Upper lobe of left lung (tissue), 6 donors: ENCODE measurements around the gene WNT11. TPM values are rescaled to one million over a fixed set of nuclear protein-coding genes. Genes with fewer than 3 reads are reported as not detected.

Experiments used
- ATAC-seq, 2 donors: fragments of 200-7000 bp; cut with Tn5 transposase; one replicate each; pipeline ENCODE4 v1.9.1; 2022; ENCODE audit warnings: mild to moderate bottlenecking in 2 of 2, moderate library complexity in 2 of 2; ENCODE audit not compliant: low FRiP score in 2 of 2
- DNase-seq, 2 donors: peaks; one replicate each; pipeline ENCODE4 v3.0.0-alpha.2; 2019 to 2020
- H3K27ac ChIP-seq, 4 donors: fragments of 200-600 bp; sonication (generic); one replicate each; pipeline ENCODE4 v1.5.1; 2016 to 2019
- H3K27me3 ChIP-seq, 4 donors: fragments of 200-600 bp; sonication (generic); one replicate each; pipeline ENCODE4 v1.5.1; 2017 to 2019
- H3K36me3 ChIP-seq, 4 donors: fragments of 200-600 bp; sonication (generic); one replicate each; pipeline ENCODE4 v1.5.1; 2016 to 2019
- H3K4me1 ChIP-seq, 4 donors: fragments of 200-600 bp; sonication (generic); one replicate each; pipeline ENCODE4 v1.5.1; 2018 to 2019
- H3K4me3 ChIP-seq, 4 donors: fragments of 200-600 bp; sonication (generic); one replicate each; pipeline ENCODE4 v1.5.1; 2017 to 2019; ENCODE audit warnings: mild to moderate bottlenecking in 2 of 4, moderate library complexity in 1 of 4
- H3K9me3 ChIP-seq, 4 donors: fragments of 200-600 bp; sonication (generic); one replicate each; pipeline ENCODE4 v1.5.1; 2018 to 2019
- CTCF ChIP-seq, 6 experiments: fragments of 450-650 bp in 4 of 6; fragments of 200-600 bp in 2 of 6; sonication (generic) in 2 of 6; IDR thresholded peaks; one replicate each; pipeline ENCODE4 v1.5.1; 2016 to 2019; ENCODE audit warnings: antibody characterized with exemption in 6 of 6
- EP300 ChIP-seq, 4 donors: sonication (generic); formaldehyde crosslinking; IDR thresholded peaks; one replicate each; pipeline ENCODE4 v1.5.1; 2017; ENCODE audit warnings: antibody characterized with exemption in 4 of 4, control low read depth in 2 of 4
- POLR2A ChIP-seq, 4 donors: fragments of 450-650 bp; IDR thresholded peaks; one replicate each; pipeline ENCODE4 v1.5.1; 2016 to 2017; ENCODE audit warnings: antibody characterized with exemption in 4 of 4, mild to moderate bottlenecking in 2 of 4
- POLR2AphosphoS5 ChIP-seq, 2 donors: sonication (generic); formaldehyde crosslinking; IDR thresholded peaks; one replicate each; pipeline ENCODE4 v1.5.1; 2017; ENCODE audit warnings: antibody characterized with exemption in 2 of 2
- WGBS, 2 donors: methylation state at CpG; one replicate each; pipeline ENCODE4 v1.1.5; 2017 to 2018; 5-methylcytosine and 5-hydroxymethylcytosine counted together
- total RNA-seq, 6 donors: library from RNA; depleted of rRNA in 4 of 6; stranded (reverse); fragments of >200 nt in 4 of 6; gene quantifications; one replicate each; pipeline versions ENCODE4 v1.1.0 to v1.2.1, GENCODE V29; 2016 to 2021
- donor health status: DM: no; HTN: no; CAD: no; lungs with moderate emphysema.
- donor health status: DM: no; HTN: yes; CAD: no; lungs with severe emphysema.

WNT11 gene
- total RNA-seq, 6 donors from 2014 or later, result 1.7 to 12.9 (median 4.1) TPM

- no peak overlapping the region for H3K27ac ChIP-seq
- WGBS, 2 donors, result 91 to 94% methylated on average over 6 to 7 of the region's 7 CpGs
- H3K4me3 ChIP-seq, result no peak overlapping the region
- peaks cover 0 to 15% (median 7%) of the 10 kb centered on the region in 4 donors for H3K4me1 ChIP-seq
- DNase-seq (no peak), ATAC-seq (no peak)
- TF ChIP-seq POLR2A (IDR thresholded peaks at IDR 0.05), result no peak
- TF ChIP-seq EP300 (IDR thresholded peaks at IDR 0.05), result no peak
- no peak for TF ChIP-seq CTCF (IDR thresholded peaks at IDR 0.05)
- TF ChIP-seq POLR2AphosphoS5 (IDR thresholded peaks at IDR 0.05), result no peak
- no peaks in the 10 kb centered on the region for H3K27me3 ChIP-seq
- no peaks in the 10 kb centered on the region for H3K36me3 ChIP-seq
- H3K9me3 ChIP-seq, result no peaks in the 10 kb centered on the region
Measured at GRCh38 chr11:76240161-76240540, 33.8 kb upstream of the WNT11 start.

GRCh38 chr11:76239483-76240160 lies 33.3 kb upstream of the WNT11 start:
- H3K4me1 ChIP-seq, result peaks cover 1 to 20% (median 9%) of the 10 kb centered on the region in 4 donors
- DNase-seq (no peak), ATAC-seq (no peak)
- no peaks in the 10 kb centered on the region for H3K27me3 ChIP-seq
- H3K36me3 ChIP-seq, result no peaks in the 10 kb centered on the region
- no peaks in the 10 kb centered on the region for H3K9me3 ChIP-seq
- no peak overlapping the region for H3K4me3 ChIP-seq
- H3K27ac ChIP-seq, result no peak overlapping the region
- WGBS, 2 donors, result 88 to 89% methylated on average over 7 to 11 of the region's 11 CpGs
- no peak for TF ChIP-seq CTCF (IDR thresholded peaks at IDR 0.05)
- no peak for TF ChIP-seq POLR2AphosphoS5 (IDR thresholded peaks at IDR 0.05)
- no peak for TF ChIP-seq POLR2A (IDR thresholded peaks at IDR 0.05)
- TF ChIP-seq EP300 (IDR thresholded peaks at IDR 0.05), result no peak

- peaks cover 10 to 23% (median 17%) of the 10 kb centered on the region in 4 donors for H3K4me1 ChIP-seq
- DNase-seq (no peak), ATAC-seq (no peak)
- no peak for TF ChIP-seq POLR2A (IDR thresholded peaks at IDR 0.05)
- TF ChIP-seq POLR2AphosphoS5 (IDR thresholded peaks at IDR 0.05), result no peak
- TF ChIP-seq EP300 (IDR thresholded peaks at IDR 0.05), result no peak
- no peak for TF ChIP-seq CTCF (IDR thresholded peaks at IDR 0.05)
- WGBS, 2 donors, result 47 to 74% methylated on average over 4 to 6 of the region's 6 CpGs
- H3K4me3 ChIP-seq, result no peak overlapping the region
- no peaks in the 10 kb centered on the region for H3K36me3 ChIP-seq
- H3K9me3 ChIP-seq, result no peaks in the 10 kb centered on the region
- no peak overlapping the region for H3K27ac ChIP-seq
- no peaks in the 10 kb centered on the region for H3K27me3 ChIP-seq
Measured at GRCh38 chr11:76238551-76238950, 32.2 kb upstream of the WNT11 start.

GRCh38 chr11:76237914-76238313 lies 31.6 kb upstream of the WNT11 start:
- no peak for DNase-seq
- no peaks in the 10 kb centered on the region for H3K9me3 ChIP-seq

More at GRCh38 chr11:76237914-76238313, 31.6 kb upstream of the WNT11 start:
- Histone ChIP-seq H3K36me3 (no peaks in the 10 kb centered on the region), H3K4me1 (peaks cover 10 to 23% (median 17%) of the 10 kb centered on the region in 4 donors), H3K4me3 (no peak overlapping the region), H3K27ac (no peak overlapping the region), H3K27me3 (no peaks in the 10 kb centered on the region)
- no peak for TF ChIP-seq POLR2AphosphoS5 (IDR thresholded peaks at IDR 0.05)
- TF ChIP-seq EP300 (IDR thresholded peaks at IDR 0.05), result no peak
- no peak for TF ChIP-seq POLR2A (IDR thresholded peaks at IDR 0.05)
- TF ChIP-seq CTCF (IDR thresholded peaks at IDR 0.05), result no peak
- no peak for ATAC-seq
